H9 (cell line): ENCODE measurements around the gene NOS3. TPM values are rescaled to one million over a fixed set of nuclear protein-coding genes. Genes with fewer than 3 reads are reported as not detected.

Experiments used
- DNase-seq: peaks from one replicate; pipeline ENCODE4 v3.0.0-alpha.2; 2017
- H2AFZ ChIP-seq: one replicate; pipeline ENCODE4 v1.6.1; 2013; ENCODE audit warnings: mild to moderate bottlenecking, low read length, control low read depth, moderate library complexity
- H2AK5ac ChIP-seq: 2 replicates; pipeline ENCODE4 v1.6.1; 2013; ENCODE audit warnings: low read length, control low read depth, mixed read lengths; ENCODE audit not compliant: insufficient read length
- H2BK120ac ChIP-seq: one replicate; pipeline ENCODE4 v1.6.1; 2013; ENCODE audit warnings: low read depth, mild to moderate bottlenecking, low read length, control low read depth, inconsistent platforms; ENCODE audit not compliant: poor library complexity, severe bottlenecking
- H2BK12ac ChIP-seq: 2 replicates; pipeline ENCODE4 v1.6.1; 2013; ENCODE audit warnings: low read length, control low read depth, mixed read lengths, low read depth; ENCODE audit not compliant: insufficient read length
- H2BK15ac ChIP-seq: 2 replicates; pipeline ENCODE4 v1.6.1; 2013; ENCODE audit warnings: low read depth, low read length, control low read depth
- H2BK20ac ChIP-seq: one replicate; pipeline ENCODE4 v1.6.1; 2013; ENCODE audit warnings: low read depth, mild to moderate bottlenecking, low read length, control low read depth, inconsistent platforms; ENCODE audit not compliant: poor library complexity, severe bottlenecking
- H2BK5ac ChIP-seq: 2 replicates; pipeline ENCODE4 v1.6.1; 2013; ENCODE audit warnings: low read length, control low read depth, mixed read lengths; ENCODE audit not compliant: insufficient read length
- H3K14ac ChIP-seq: 2 replicates; pipeline ENCODE4 v1.6.1; 2013; ENCODE audit warnings: low read length, control low read depth; ENCODE audit not compliant: insufficient read depth
- H3K18ac ChIP-seq: 2 replicates; pipeline ENCODE4 v1.6.1; 2013; ENCODE audit warnings: low read depth, mild to moderate bottlenecking, mixed read lengths, low read length, control low read depth; ENCODE audit not compliant: insufficient read length
- H3K23ac ChIP-seq: 2 replicates; pipeline ENCODE4 v1.6.1; 2013; ENCODE audit warnings: low read length, control low read depth, mixed read lengths, low read depth; ENCODE audit not compliant: insufficient read length
- H3K23me2 ChIP-seq: 2 replicates; pipeline ENCODE4 v1.6.1; 2013; ENCODE audit warnings: low read depth, mild to moderate bottlenecking, mixed read lengths, low read length, control low read depth; ENCODE audit not compliant: insufficient read length, poor library complexity, severe bottlenecking
- H3K27ac ChIP-seq: 2 replicates; pipeline ENCODE4 v1.5.1; 2013; ENCODE audit warnings: low read length, control low read depth, mixed read lengths, low read depth; ENCODE audit not compliant: insufficient read length
- H3K27me3 ChIP-seq: 2 replicates; pipeline ENCODE4 v1.6.1; 2013; ENCODE audit warnings: low read length, control low read depth, inconsistent platforms; ENCODE audit not compliant: insufficient read depth
- H3K4ac ChIP-seq: 2 replicates; pipeline ENCODE4 v1.6.1; 2013; ENCODE audit warnings: low read depth, mild to moderate bottlenecking, control low read depth, inconsistent platforms, low read length, moderate library complexity
- H3K4me1 ChIP-seq: 2 replicates; pipeline ENCODE4 v1.6.1; 2013; ENCODE audit warnings: low read length, control low read depth, inconsistent platforms; ENCODE audit not compliant: insufficient read depth
- H3K4me2 ChIP-seq: 2 replicates; pipeline ENCODE4 v1.6.1; 2013; ENCODE audit warnings: low read length, control low read depth, mixed read lengths; ENCODE audit not compliant: insufficient read length, insufficient read depth
- H3K56ac ChIP-seq: 2 replicates; pipeline ENCODE4 v1.6.1; 2013; ENCODE audit warnings: low read depth, mild to moderate bottlenecking, mixed read lengths, low read length, control low read depth; ENCODE audit not compliant: insufficient read length
- H3K79me1 ChIP-seq: 2 replicates; pipeline ENCODE4 v1.6.1; 2013; ENCODE audit warnings: low read depth, mild to moderate bottlenecking, moderate library complexity, low read length, control low read depth, inconsistent platforms; ENCODE audit not compliant: insufficient read depth, poor library complexity, severe bottlenecking
- H3K79me2 ChIP-seq: 2 replicates; pipeline ENCODE4 v1.6.1; 2013; ENCODE audit warnings: low read length, control low read depth, inconsistent platforms; ENCODE audit not compliant: insufficient read depth
- H3K9ac ChIP-seq: 2 replicates; pipeline ENCODE4 v1.6.1; 2013; ENCODE audit warnings: low read length, control low read depth, mixed read lengths; ENCODE audit not compliant: insufficient read length; ENCODE audit errors: extremely low read depth
- H3K9me3 ChIP-seq: one replicate; pipeline ENCODE4 v1.6.1; 2013; ENCODE audit warnings: low read depth, low read length, inconsistent platforms; ENCODE audit not compliant: control insufficient read depth
- H3T11ph ChIP-seq: one replicate; pipeline ENCODE4 v1.6.1; 2013; ENCODE audit warnings: mild to moderate bottlenecking, low read length, control low read depth, inconsistent platforms
- H4K20me1 ChIP-seq: one replicate; pipeline ENCODE4 v1.6.1; 2013; ENCODE audit not compliant: control insufficient read depth, insufficient read length, insufficient read depth
- H4K5ac ChIP-seq: 2 replicates; pipeline ENCODE4 v1.6.1; 2013; ENCODE audit warnings: low read depth, mild to moderate bottlenecking, mixed read lengths, low read length, control low read depth; ENCODE audit not compliant: insufficient read length
- H4K8ac ChIP-seq: replicated peaks from 2 replicates; pipeline ENCODE4 v1.6.1; 2013; ENCODE audit warnings: low read length, control low read depth, mixed read lengths, low read depth; ENCODE audit not compliant: insufficient read length
- H4K91ac ChIP-seq: 2 replicates; pipeline ENCODE4 v1.6.1; 2013; ENCODE audit warnings: low read depth, mild to moderate bottlenecking, moderate library complexity, mixed read lengths, low read length, control low read depth; ENCODE audit not compliant: insufficient read length
- H3K27ac Mint-ChIP-seq, 3 experiments: 2 replicates in 2 of 3; 3 replicates in 1 of 3; pipeline ENCODE4 v1.8.0; 2020 to 2021; ENCODE audit warnings: mixed read lengths in 3 of 3, mild to moderate bottlenecking in 1 of 3, moderate library complexity in 1 of 3
- H3K27me3 Mint-ChIP-seq: 2 replicates; pipeline ENCODE4 v1.8.0; 2021; ENCODE audit warnings: low read depth, mild to moderate bottlenecking, moderate library complexity, mixed read lengths
- H3K36me3 Mint-ChIP-seq, 3 experiments: 2 replicates in 2 of 3; 3 replicates in 1 of 3; pipeline ENCODE4 v1.8.0; 2020 to 2021; ENCODE audit warnings: low read depth in 3 of 3, mixed read lengths in 3 of 3; ENCODE audit not compliant: insufficient read depth in 1 of 3
- H3K4me1 Mint-ChIP-seq, 2 experiments: 2 replicates each; pipeline ENCODE4 v1.8.0; 2020; ENCODE audit warnings: mixed read lengths in 2 of 2
- H3K4me3 Mint-ChIP-seq, 2 experiments: 2 replicates in 1 of 2; 3 replicates in 1 of 2; pipeline ENCODE4 v1.8.0; 2020 to 2021; ENCODE audit warnings: mild to moderate bottlenecking in 2 of 2, mixed read lengths in 2 of 2, moderate library complexity in 1 of 2
- H3K9me3 Mint-ChIP-seq, 2 experiments: 2 replicates in 1 of 2; 3 replicates in 1 of 2; pipeline ENCODE4 v1.8.0; 2020; ENCODE audit warnings: mild to moderate bottlenecking in 2 of 2, mixed read lengths in 2 of 2, moderate library complexity in 1 of 2
- WGBS: extraction: QIAGEN DNeasy Blood & Tissue Kit; methylation state at CpG from one replicate; pipeline ENCODE4 v1.1.7; 2013; ENCODE audit warnings: missing lambda C conversion rate, low lambda C conversion rate, mixed read lengths; ENCODE audit not compliant: insufficient read length; ENCODE audit errors: extremely low coverage; 5-methylcytosine and 5-hydroxymethylcytosine counted together
- total RNA-seq: library from RNA; stranded (reverse); gene quantifications from 2 replicates; pipeline ENCODE4 v1.2.1, GENCODE V29; 2021
- TF ChIP-seq, protein P1 (sequence below): fragments of 200-600 bp; sonication (generic); conservative IDR thresholded peaks from 3 replicates; pipeline ENCODE4 v1.8.0; 2021; ENCODE audit warnings: antibody characterized with exemption, mild to moderate bottlenecking

NOS3 gene
- total RNA-seq, 1 experiment from 2014 or later = 4.5 TPM

DNA sequence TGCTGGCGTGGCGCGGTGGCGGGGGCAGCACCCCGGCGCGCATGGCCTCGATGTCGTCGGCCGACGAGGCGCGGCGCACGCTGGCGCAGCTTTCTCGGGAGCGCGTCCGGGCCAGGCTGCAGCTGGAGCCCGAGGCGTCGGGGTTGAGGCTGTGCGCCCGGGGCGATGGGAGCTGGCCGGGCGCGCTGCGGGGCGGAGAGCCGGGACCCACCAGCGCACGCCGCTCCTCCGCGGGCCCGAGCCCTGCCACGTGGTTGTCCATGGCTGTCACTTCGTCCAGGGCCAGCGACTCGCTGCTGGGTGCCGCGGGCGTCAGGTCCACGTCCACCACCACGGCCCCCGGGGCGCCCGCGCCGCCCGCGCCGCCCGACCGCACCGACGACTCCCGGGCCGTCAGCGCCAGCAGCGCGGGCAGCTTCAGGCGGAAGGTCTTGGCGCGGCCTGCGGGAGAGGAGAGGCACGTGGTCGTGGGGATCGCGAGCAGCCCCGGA is 32.7 kb upstream of the NOS3 start:
- Histone ChIP-seq H3K4ac (no peak overlapping the region), H3K23me2 (no peaks in the 10 kb centered on the region), H3K9me3 (no peaks in the 10 kb centered on the region), H3K18ac (no peak overlapping the region), H3K56ac (no peak overlapping the region), H2BK20ac (no peak overlapping the region), H3T11ph (no peak overlapping the region), H3K27ac (no peak overlapping the region), H3K23ac (no peak overlapping the region), H2BK12ac (no peak overlapping the region), H2BK15ac (no peak overlapping the region), H4K8ac (no peak overlapping the region), H2AFZ (no peak overlapping the region), H3K4me2 (no peak overlapping the region), H3K14ac (no peak overlapping the region), H3K79me2 (no peaks in the 10 kb centered on the region), H2AK5ac (no peak overlapping the region), H4K5ac (no peak overlapping the region), H2BK120ac (no peak overlapping the region), H3K4me1 (no peaks in the 10 kb centered on the region), H4K91ac (no peak overlapping the region), H3K79me1 (no peaks in the 10 kb centered on the region), H3K27me3 (no peaks in the 10 kb centered on the region), H2BK5ac (no peak overlapping the region), H4K20me1 (no peaks in the 10 kb centered on the region), H3K9ac (no peak overlapping the region)
- Mint-ChIP-seq H3K27me3 (peaks cover 3% of the 10 kb centered on the region), H3K36me3 (no peaks in the 10 kb centered on the region), H3K27ac (no peak overlapping the region), H3K4me1 (peaks cover 18 to 24% of the 10 kb centered on the region in 2 experiments), H3K4me3 (no peak overlapping the region), H3K9me3 (no peaks in the 10 kb centered on the region)
- WGBS = no CpG with 5 or more reads among the region's 74 CpGs
- TF ChIP-seq, protein P1, sequence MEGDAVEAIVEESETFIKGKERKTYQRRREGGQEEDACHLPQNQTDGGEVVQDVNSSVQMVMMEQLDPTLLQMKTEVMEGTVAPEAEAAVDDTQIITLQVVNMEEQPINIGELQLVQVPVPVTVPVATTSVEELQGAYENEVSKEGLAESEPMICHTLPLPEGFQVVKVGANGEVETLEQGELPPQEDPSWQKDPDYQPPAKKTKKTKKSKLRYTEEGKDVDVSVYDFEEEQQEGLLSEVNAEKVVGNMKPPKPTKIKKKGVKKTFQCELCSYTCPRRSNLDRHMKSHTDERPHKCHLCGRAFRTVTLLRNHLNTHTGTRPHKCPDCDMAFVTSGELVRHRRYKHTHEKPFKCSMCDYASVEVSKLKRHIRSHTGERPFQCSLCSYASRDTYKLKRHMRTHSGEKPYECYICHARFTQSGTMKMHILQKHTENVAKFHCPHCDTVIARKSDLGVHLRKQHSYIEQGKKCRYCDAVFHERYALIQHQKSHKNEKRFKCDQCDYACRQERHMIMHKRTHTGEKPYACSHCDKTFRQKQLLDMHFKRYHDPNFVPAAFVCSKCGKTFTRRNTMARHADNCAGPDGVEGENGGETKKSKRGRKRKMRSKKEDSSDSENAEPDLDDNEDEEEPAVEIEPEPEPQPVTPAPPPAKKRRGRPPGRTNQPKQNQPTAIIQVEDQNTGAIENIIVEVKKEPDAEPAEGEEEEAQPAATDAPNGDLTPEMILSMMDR = no peak
- no peak for DNase-seq
